ENCODE data around the gene FAM13B.

DNA sequence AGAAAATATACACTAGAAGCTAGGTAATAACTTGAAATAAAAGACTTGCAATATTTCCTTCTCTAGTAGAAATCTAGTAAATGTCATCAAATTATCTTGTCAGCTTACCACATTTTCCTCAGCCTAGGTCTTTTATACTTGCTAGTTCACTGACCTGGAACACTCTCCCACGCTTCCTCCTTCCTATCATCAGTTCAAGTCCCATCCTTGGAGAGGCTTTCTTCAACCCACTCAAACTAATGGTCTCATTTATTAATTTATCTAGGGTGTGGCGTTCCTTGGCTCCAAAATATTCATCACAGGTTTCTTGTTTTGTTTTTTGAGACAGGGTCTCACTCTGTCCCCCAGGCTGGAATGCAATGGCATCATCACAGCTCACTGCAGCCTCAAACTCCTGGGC is 2.9 kb downstream of the FAM13B start:
- TF ChIP-seq, protein P1, sequence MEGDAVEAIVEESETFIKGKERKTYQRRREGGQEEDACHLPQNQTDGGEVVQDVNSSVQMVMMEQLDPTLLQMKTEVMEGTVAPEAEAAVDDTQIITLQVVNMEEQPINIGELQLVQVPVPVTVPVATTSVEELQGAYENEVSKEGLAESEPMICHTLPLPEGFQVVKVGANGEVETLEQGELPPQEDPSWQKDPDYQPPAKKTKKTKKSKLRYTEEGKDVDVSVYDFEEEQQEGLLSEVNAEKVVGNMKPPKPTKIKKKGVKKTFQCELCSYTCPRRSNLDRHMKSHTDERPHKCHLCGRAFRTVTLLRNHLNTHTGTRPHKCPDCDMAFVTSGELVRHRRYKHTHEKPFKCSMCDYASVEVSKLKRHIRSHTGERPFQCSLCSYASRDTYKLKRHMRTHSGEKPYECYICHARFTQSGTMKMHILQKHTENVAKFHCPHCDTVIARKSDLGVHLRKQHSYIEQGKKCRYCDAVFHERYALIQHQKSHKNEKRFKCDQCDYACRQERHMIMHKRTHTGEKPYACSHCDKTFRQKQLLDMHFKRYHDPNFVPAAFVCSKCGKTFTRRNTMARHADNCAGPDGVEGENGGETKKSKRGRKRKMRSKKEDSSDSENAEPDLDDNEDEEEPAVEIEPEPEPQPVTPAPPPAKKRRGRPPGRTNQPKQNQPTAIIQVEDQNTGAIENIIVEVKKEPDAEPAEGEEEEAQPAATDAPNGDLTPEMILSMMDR (IDR thresholded peaks at IDR 0.05; ENCODE audit: low read depth, low read length, poor library complexity, severe bottlenecking) = no peak
- no peak for TF ChIP-seq EZH2phosphoT487 (IDR thresholded peaks at IDR 0.05; ENCODE audit: borderline replicate concordance, low read length)

All from DOHH2 (cell line).